Adrenal gland (tissue), 5 donors: ENCODE measurements around the gene TMED6.

Source experiments
- CTCF ChIP-seq, 6 experiments: fragments of 450-650 bp in 4 of 6; fragments of 200-600 bp in 2 of 6; sonication (generic) in 1 of 6; IDR thresholded peaks; 1 replicate in 5 of 6; 2 replicates in 1 of 6; pipeline versions ENCODE4 v1.5.1 to v1.8.0; 2016 to 2021; ENCODE audit warnings: antibody characterized with exemption in 6 of 6, mild to moderate bottlenecking in 2 of 6, moderate library complexity in 1 of 6
- POLR2A ChIP-seq, 2 donors: fragments of 450-650 bp; IDR thresholded peaks; one replicate each; pipeline ENCODE4 v1.6.1; 2017; ENCODE audit warnings: antibody characterized with exemption in 2 of 2, mild to moderate bottlenecking in 2 of 2, moderate library complexity in 1 of 2
- donor health status: DM: no; HTN: no; CAD: no.

DNA sequence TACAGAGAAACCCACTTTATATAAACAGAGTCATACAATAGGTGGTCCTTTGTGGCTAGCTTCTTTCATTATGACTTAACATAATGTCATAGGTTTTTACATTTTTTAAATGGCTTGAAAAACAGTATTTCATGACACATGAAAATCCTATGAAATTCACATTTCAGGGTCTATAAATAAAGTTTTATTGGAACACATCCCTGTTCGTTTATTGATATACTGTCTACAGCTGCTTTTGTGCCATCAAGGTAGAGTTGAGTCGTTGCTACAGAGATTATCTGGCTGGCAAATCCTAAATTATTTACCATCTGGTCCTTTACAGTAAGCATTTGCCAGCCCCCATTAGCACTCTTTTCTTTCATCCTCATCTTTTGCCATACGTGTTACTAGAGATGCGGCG, 38.1 kb downstream of the TMED6 start:
- TF ChIP-seq CTCF (IDR thresholded peaks at IDR 0.05) (no peak), POLR2A (IDR thresholded peaks at IDR 0.05) (no peak)
